HG03442 (cell line): ENCODE data around the gene CSRNP3.

ENCODE experiments used
- ATAC-seq: cut with Tn5 transposase; IDR thresholded peaks from one replicate; pipeline ENCODE4 v1.9.1; 2021; ENCODE audit warnings: mild to moderate bottlenecking, moderate library complexity; ENCODE audit not compliant: unreplicated experiment

CSRNP3 gene

GRCh38 chr2:165467921-165468320, 1.6 kb upstream of the CSRNP3 start:
- no peak for ATAC-seq

- ATAC-seq = no peak
These were observed 863 bp downstream of the CSRNP3 start for GRCh38 chr2:165470361-165470760.

DNA sequence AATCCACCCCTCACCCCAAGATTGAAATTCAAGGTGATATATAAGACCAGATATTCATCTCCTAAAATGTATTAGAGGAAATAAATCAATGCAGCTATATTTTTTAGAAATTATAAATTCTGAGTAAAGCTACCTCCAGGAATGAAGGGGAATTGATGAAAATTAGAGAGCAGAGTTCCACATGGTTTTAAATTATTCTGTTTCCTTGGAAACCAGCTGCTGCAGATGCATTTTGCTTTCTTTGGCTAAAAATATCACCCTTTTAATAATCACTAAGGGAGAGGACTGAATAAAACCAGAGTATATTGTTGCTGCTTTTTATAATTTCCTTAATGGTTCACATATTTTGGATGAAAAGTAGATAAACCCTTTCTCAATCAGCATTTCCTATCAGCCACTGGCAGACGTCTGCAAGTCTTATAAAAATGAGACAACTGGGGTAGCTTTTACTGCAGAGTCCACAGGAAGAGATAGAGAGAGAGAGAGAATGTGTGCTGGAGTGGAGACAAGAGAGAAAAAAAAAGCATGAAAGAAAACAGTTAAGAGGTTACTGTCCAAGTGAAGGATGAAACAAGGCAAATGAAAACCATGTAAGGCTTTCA, 2.0 kb downstream of the CSRNP3 start:
- no peak for ATAC-seq

DNA sequence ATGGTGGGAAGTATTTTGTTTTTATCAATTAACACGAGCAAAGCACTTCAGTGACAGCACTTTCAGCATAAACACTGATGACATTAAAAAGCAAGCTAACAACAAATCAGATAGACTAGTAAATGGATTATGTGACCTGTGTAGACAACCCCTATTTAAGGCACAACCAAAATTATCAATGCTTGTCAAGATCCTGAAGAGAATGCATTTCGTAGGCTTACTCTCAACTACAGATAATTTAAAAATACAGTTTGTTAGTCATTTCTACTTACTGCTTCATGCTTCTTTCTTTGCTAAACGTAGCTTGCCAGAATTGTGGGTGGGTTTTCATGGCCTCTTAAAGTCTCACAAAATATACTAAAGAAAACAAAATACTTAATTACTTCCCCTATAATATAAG, 3.4 kb downstream of the CSRNP3 start:
- no peak for ATAC-seq

GRCh38 chr2:165474619-165475276, 5.2 kb downstream of the CSRNP3 start:
- ATAC-seq = no peak

GRCh38 chr2:165475277-165476004, 5.9 kb downstream of the CSRNP3 start:
- ATAC-seq = no peak

- ATAC-seq = no peak
These were observed 10.4 kb downstream of the CSRNP3 start for GRCh38 chr2:165479856-165480255.

DNA sequence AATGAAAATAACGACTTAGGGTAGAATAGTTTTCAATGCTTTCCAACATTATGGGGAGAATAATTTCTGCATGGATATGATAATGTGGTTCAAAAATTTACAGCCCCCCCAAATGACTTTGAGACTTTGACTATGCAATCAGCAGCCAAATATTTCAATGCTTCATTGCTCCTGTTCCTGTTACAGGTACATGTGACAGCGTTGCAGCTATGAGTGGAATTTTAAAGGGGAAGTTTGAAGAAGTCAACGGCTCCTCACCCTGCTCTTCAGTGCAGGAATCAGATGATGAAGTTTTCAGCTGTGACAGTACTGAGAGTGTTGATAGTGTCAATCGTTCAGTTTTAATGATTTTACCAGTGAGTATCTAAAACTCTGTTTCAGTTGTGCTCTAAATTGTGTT, 25.1 kb downstream of the CSRNP3 start:
- no peak for ATAC-seq

- no peak for ATAC-seq
These were observed 28.3 kb downstream of the CSRNP3 start for GRCh38 chr2:165497659-165498317.

DNA sequence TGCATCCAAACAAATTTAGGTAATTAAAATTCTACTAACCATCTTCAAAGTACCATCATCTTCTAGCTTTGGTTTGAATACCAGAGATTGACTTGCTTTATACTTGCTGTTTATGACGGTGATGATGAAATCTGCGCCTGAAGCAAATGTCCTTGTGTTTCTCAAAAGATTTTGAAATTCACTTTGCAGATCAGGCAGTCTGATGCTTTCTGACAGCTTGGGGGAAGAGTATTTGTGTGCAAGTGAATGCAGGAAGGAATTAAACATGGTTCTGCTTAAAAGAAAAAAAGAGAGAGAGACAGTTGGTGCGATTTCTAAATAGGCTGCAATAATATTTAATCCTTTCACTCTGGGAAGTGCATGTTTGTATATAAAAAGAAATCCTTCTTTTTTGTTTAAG, 29.6 kb downstream of the CSRNP3 start:
- no peak for ATAC-seq

DNA sequence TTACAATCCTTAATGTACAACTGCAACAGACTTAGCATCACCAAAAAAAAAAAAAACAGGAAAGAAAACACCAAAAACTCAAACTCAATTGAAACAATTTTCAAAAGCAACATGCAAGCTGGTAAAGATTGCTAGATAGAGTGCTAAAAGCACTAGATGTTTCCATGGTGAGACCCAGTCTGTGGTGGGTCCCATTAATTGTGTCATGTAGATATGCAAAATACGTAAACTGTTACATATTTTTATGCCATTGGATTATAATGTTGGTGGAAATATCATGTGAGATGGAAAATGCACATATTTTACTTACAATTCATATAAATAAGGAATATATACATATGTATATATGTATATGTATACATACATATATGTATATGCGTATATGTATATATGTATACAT, 30.5 kb downstream of the CSRNP3 start:
- ATAC-seq = no peak

DNA sequence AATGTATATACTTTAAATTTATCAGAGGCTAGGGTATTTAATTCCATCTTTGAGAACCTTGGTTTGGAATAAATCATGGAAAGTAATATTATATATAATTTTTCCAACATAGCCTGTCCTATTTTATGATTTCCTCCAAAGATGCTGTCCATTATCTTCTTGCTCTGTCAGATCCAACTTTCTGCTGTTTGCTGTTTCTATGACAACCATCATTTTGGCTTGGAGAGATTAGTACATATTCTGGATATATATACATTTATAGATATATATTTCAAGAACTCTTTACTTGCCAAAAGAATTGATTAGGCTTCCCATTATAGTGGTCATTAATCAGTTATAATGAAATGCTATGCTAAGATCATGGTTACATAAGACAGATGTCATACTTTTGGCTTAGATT, 31.3 kb downstream of the CSRNP3 start:
- no peak for ATAC-seq

DNA sequence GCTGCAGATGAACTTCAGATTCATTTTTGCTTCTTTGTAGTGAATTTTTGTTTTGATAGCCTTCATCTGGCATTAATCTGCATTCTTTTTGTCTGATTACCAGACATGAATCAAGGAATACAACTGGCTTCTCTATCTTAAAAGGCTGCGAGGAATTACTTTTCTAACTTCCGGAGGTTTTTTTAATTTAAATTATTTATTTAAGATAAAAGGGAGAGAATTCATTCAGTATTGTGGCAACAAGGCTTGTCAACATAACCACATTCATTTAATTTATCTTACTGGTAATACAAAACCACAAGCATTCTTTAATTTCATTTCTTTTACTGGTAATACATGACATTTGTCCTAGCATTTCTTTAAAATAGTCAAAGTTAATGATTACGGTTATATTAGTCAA, 36.0 kb downstream of the CSRNP3 start:
- no peak for ATAC-seq

GRCh38 chr2:165508927-165509326, 39.4 kb downstream of the CSRNP3 start:
- no peak for ATAC-seq

GRCh38 chr2:165513479-165513878, 44.0 kb downstream of the CSRNP3 start:
- ATAC-seq = no peak

DNA sequence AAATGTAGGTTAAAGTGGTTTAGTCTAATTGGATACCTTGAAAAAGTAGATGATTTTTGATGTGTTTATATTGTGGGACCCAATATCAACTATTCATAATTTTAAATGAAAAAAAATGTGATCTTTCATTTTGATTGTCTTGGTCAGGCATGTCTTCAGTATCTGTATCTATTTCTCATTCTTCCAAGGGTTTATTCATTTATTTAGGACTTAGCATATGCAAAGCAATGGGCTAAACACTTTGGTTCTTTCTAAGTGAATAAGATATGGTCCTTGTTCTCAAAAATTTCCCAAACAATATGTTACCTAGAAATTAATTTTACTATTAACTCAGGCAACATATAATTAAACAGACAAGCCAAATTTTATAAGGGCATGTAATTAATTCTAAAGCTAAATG, 49.1 kb downstream of the CSRNP3 start:
- no peak for ATAC-seq

DNA sequence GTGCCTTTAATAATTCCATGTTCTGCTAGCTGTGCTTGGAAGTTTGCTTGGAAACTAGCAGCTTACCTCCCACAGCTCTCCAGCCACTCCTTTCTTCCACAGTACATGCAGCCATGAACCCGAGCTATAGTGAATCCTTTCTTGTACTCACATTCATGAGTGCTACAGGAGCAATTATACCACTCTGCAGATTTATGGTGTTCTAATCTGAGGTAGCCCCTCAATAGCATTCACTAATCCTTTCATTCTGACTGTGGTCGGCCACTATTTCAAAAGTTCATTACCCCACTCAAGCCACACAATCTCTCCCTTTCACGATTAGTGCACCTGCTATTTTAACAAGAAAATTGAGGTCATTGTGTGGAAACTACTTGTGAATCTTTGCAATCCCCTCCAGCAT, 53.2 kb downstream of the CSRNP3 start:
- ATAC-seq = no peak

GRCh38 chr2:165524720-165525119, 55.2 kb downstream of the CSRNP3 start:
- no peak for ATAC-seq

GRCh38 chr2:165528691-165529090, 59.2 kb downstream of the CSRNP3 start:
- no peak for ATAC-seq

DNA sequence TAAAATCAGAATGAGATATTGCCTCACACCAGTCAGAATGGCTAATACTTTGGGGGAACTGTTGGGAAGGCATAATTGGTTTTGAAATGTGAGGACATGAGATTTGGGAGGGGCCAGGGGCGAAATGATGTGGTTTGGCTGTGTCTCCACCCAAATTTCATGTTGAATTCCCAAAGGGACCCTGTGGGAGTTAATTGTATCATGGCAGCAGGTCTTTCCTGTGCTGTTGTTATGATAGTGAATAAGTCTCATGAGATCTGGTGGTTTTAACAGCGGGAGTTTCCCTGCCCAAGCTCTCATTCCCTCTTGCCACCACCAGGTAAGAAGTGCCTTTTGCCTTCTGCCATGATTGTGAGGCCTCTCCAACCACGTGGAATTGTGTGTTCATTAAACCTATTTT, 59.6 kb downstream of the CSRNP3 start:
- no peak for ATAC-seq

DNA sequence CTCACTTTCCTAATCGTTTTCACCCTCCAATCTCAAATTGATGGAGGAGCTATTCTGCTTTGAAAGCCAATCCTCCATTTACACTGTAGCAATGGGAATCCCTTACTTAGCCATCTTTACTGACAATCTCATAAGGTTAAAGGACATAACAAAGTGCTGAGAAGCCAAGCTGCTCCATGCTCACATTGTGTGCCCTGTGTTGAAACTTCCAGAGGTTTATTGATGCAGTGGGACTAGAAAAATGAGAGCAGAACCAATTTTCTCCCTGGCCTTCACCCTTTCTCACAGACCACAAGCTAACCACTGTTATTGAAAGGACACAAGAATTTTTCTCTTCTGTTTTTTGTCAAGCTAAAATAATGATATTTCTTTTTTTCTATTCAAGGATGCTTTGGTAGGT, 63.8 kb downstream of the CSRNP3 start:
- no peak for ATAC-seq

DNA sequence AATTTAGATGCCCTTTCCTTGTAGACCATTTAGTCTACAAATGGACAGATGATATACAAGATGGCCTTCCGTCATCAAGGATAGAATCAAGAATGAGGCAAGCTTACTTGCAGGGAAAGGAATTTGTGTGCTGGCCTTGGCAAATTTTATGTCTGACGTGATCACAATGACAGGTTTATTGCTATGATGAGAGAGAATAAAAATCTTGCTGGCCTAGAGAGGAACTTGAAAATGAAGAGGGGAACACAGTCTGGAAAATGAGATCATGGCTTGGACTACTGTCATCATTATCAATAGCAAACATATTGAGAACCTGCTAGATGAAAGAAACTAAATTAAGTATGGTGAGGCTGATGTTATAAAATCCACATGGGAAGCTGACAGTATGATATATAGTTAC, 66.0 kb downstream of the CSRNP3 start:
- ATAC-seq = no peak
